ENCODE measurements around the gene EIF5A2. TPM values are rescaled to one million over a fixed set of nuclear protein-coding genes. Genes with fewer than 3 reads are reported as not detected.

The EIF5A2 gene
- total RNA-seq, result 13.2 and 22.4 TPM in 2 replicates

DNA sequence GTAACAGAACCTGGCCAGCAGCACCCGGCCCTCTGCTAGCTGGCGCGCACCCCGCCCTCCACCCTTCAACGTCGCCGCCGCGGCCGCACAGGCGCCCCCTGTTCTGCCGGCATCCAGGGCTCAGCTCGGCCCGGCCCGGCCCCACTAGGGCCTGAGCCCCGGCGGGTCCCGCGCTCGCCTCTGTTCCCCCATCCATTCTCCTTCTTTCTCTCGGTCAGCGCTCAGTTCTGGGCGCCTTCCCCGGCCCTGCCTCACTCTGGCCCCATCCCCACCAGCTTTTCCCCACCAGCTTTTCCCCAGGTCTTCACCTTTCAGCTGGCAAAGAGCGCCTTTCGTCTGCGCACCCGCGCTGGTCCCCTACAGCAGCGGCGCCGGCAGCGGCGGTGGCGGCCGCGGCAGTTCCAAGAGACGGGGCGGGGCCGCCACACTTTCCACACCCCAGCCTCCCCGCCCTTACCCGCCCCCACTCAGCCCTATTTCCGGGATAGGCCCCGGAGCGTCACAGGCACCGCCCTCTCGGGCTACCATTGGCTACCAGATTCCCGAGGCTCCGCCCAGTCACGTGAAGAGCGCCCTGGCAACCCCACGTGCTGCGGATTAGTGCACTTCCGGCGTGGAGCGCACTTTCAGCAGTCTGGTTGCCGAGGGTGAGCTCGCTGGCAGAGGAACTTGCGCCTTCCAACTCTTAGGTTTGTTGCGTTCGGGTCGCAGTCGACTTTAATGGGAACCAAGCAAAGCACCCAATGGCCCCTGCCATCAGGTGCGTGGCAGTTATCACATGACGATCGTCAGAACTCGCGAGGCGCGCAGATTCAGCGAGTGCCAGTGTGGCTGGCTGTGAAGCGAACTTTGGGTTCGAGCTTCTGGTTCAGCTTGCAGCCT is at the start of gene EIF5A2:
Gene EIF5A2, minus strand, starts transcription at position 403 of the 882 bp plus-strand sequence. CDS start 831 bp downstream, outside the sequence.

DNA sequence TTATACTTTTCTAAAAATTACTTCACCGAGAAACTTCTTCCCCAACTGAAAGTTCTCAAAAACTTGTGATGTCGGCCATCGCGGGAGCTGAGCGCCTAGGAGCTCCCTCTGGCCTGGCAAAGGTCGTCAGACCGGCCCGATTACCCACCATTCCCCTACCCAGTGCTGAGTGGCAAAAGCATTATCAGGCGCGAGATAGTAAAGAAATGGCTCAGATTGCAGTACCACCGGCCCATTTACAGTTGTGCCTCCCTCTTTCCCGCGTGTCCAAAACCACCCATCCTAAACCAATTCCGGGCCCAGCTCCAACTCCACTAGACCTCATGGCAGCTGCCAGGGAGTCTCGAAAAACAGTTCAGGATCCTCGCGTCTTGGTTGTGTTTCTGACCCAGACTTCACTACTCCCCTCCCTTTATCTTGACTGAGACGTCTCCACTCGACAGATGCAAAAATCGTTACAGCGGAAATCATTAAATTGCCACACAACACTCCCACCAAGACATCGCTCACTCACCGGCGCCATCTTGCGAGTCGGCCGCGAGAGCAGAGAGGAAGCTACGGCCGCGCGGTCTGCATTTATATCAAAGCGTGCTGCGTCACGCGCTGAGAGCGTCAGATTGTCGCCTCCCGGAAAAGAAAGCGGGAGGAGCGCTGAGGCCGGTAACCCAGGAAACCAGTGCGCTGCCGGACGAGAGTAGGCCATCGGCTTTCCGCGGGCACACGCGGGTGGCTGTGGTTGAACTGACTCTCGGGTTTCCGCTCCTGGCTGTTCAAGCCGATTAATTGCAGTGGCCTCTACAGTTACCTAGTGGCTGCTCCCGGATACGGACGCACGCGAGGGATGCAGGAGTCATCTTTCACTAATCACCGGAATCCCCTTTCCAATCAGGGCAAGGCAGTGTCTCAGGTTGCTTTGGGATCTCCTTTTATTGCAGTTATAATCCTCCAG is 38.5 kb downstream of the EIF5A2 start, which contains the start of gene RPL22L1:
Gene RPL22L1, minus strand, starts transcription at position 551 of the 949 bp plus-strand sequence. Its CDS starts 28 bp downstream, at position 523.

Other genes starting within 250 kb of the EIF5A2 start
- gene RPL22L1, start 38.4 kb downstream of the EIF5A2 start, total RNA-seq, result 22.5 and 26.8 TPM in 2 replicates
- not detected in 2 replicates for gene SLC2A2, start 118.1 kb upstream of the EIF5A2 start, total RNA-seq

All from smooth muscle cell of the pulmonary artery (primary cell).